Measurements from ENCODE around the gene FARP1. TPM values are rescaled to one million over a fixed set of nuclear protein-coding genes. Genes with fewer than 3 reads are reported as not detected.

FARP1 gene
- total and polyA plus RNA-seq, 2 of the 13 experiments (the other 11 are each of a cell fraction or from before 2014, with no cell fraction given), result 70.6 to 126 TPM

DNA sequence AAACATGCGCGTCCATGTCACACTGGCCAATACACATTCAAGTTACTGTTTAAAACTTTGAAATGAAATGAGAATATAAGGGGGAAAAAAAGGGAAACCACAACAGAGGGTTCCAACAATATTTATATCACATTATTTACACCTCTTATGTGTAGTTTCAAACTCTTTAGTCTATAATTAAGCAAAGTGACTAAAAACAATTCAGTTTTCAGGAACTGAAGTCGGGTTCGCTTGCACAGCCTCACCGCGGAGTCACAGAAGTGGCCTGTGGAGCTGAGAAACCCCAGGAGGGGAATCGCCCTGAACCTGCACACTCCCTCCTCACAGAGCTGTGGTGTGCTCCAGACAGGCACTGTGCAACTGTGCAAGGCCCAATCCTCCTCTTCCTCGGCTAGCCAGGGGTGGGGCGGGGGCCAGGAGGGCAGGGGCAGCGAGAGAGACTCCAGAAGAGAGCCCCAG is 358.1 kb downstream of the FARP1 start (continued):
- no peak for TF ChIP-seq CAMTA2 (CRISPR knock-in tag; IDR thresholded peaks at IDR 0.05; ENCODE audit: borderline replicate concordance)
- TF ChIP-seq CCDC6 (CRISPR knock-in tag; IDR thresholded peaks at IDR 0.05), result no peak
- TF ChIP-seq POLR2AphosphoS5 (IDR thresholded peaks at IDR 0.05; ENCODE audit: low read depth, low read length), result no peak
- TF ChIP-seq, protein P1, sequence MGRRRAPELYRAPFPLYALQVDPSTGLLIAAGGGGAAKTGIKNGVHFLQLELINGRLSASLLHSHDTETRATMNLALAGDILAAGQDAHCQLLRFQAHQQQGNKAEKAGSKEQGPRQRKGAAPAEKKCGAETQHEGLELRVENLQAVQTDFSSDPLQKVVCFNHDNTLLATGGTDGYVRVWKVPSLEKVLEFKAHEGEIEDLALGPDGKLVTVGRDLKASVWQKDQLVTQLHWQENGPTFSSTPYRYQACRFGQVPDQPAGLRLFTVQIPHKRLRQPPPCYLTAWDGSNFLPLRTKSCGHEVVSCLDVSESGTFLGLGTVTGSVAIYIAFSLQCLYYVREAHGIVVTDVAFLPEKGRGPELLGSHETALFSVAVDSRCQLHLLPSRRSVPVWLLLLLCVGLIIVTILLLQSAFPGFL (CRISPR knock-in tag; IDR thresholded peaks at IDR 0.05), result no peak
- TF ChIP-seq NAIF1 (CRISPR knock-in tag; IDR thresholded peaks at IDR 0.05; ENCODE audit: borderline replicate concordance), result no peak
- TF ChIP-seq ZNF333 (CRISPR knock-in tag; IDR thresholded peaks at IDR 0.05; ENCODE audit: borderline replicate concordance), result no peak

DNA sequence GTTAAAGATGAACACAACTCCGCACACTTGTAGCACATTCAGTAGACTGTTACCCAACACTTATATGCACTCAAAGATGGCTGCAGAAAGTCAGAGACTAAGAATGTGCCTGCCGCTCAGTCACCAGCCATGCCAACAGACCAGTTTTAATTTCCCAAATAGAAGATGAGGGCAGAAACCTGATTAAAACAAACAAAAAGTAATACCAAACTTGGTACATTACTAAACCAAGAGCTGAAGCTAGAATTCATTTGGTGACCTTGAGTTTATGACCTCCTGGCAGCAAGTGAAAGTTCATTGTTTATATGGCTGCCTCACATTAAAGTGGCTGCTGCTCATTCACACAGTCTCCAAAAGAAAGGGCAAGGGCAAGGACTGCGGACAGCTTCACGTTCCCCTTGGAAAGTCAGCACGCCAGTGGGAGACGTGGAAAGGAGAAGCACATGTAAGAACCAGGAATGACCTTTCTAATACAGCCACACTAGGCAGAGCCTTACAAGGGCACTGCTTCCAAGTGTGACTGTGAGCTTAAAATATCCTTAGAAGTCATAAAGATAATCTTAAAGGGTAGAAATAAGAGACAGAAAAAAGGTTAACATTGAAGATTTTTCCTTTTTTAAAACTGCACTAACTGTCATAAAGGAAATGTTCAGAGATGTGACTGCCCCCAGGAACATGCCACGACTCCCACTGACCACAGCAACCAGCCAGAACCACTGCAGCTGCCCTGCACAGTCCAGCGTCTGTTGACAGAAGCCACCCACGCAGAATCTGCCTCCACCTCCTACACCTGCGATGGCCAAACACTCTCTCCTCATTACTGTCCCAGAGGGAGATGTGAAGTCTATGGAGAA is 360.5 kb downstream of the FARP1 start:
- ChIA-PET POLR2A (interaction anchor here (0.7 to 2.0 kb wide), 3 partner anchors 7 to 74 kb away, joined by 3 to 5 read pairs (median 4); no protein-coding TSS in a partner anchor), CTCF (ENCODE audit: low intra/inter-chr PET ratio, low total read pairs) (no interaction called here)
- in situ Hi-C loops (cut with HindIII; ENCODE audit: extremely low pct_ligation_motif_present, low pct_unique_long_range_greater_than_20kb), result no loop called here
- H3K9ac ChIP-seq (ENCODE audit: insufficient read depth, low read depth, low read length), result no peak overlapping the region
- ATAC-seq, result 0 out of 3 replicates have a peak, but pooled peaks have one; percentile 7
- intact Hi-C loops (cut with micrococcal nuclease; ENCODE audit: unreplicated experiment), result no loop called here
- peaks cover 90% of the 10 kb centered on the region for H3K4me1 ChIP-seq (ENCODE audit: insufficient read depth, low read length)
- peaks cover 82% of the 10 kb centered on the region for H3K79me2 ChIP-seq (ENCODE audit: insufficient read depth, low read length)
- H2AFZ ChIP-seq (ENCODE audit: low read length), result no peak overlapping the region
- no peaks in the 10 kb centered on the region for H3K27me3 ChIP-seq (ENCODE audit: control insufficient read depth in 1 of 2, insufficient read depth in 2 of 2, low read length in 2 of 2)
- FAIRE-seq, result peak; percentile 49
- H3K27ac ChIP-seq (ENCODE audit: extremely low read length, insufficient read depth, low read length), result peak overlapping the region; percentile 45
- peaks cover 16% of the 10 kb centered on the region for H4K20me1 ChIP-seq (ENCODE audit: insufficient read depth, low read length)
- DNase-seq (ENCODE audit: low spot score), result no peak
- WGBS (ENCODE audit: low lambda C conversion rate), result 67% methylated on average over 10 of the region's 10 CpGs
- BruUV-seq (replicated peaks), result no TSS peak
- no peak overlapping the region for H3K4me3 ChIP-seq (replicated peaks in 1 of 3; ENCODE audit: insufficient read depth in 1 of 3, low read depth in 2 of 3, low read length in 3 of 3)
- no peaks in the 10 kb centered on the region for H3K9me3 ChIP-seq (ENCODE audit: low read length)
- peak overlapping the region; percentile 10; the same call in 1 of the 2 replicates for H3K4me2 ChIP-seq (ENCODE audit: low read depth, low read length)
- peaks cover 3 to 25% of the 10 kb centered on the region in 2 experiments for H3K36me3 ChIP-seq (replicated peaks in 1 of 2; ENCODE audit: control insufficient read depth in 1 of 2, insufficient read depth in 2 of 2, low read length in 2 of 2)
- TF ChIP-seq GTF3A (CRISPR knock-in tag; conservative IDR thresholded peaks at IDR 0.05) (no peak), GATAD2A (CRISPR knock-in tag; IDR thresholded peaks at IDR 0.05) (peak; percentile 48; the same call in 1 of the 2 replicates), NR1H2 (CRISPR knock-in tag; IDR thresholded peaks at IDR 0.05; ENCODE audit: borderline replicate concordance, low read depth) (no peak), PPARG (CRISPR knock-in tag; conservative IDR thresholded peaks at IDR 0.05) (0 out of 2 replicates have a peak, but pooled peaks have one; percentile 15), ZNF616 (CRISPR knock-in tag; IDR thresholded peaks at IDR 0.05; ENCODE audit: low read depth) (no peak), ZSCAN9 (CRISPR knock-in tag; IDR thresholded peaks at IDR 0.05; ENCODE audit: borderline replicate concordance) (no peak), SALL1 (CRISPR knock-in tag; IDR thresholded peaks at IDR 0.05) (peak; percentile 58), NR2F6 (IDR thresholded peaks at IDR 0.05) (no peak), NR2F6 (CRISPR knock-in tag; IDR thresholded peaks at IDR 0.05) (0 out of 2 replicates have a peak, but pooled peaks have one; percentile 19), RARA (CRISPR knock-in tag; IDR thresholded peaks at IDR 0.05) (0 out of 2 replicates have a peak, but pooled peaks have one; percentile 27), ARID2 (CRISPR knock-in tag; IDR thresholded peaks at IDR 0.05; ENCODE audit: borderline replicate concordance) (no peak), ESRRA (CRISPR knock-in tag; IDR thresholded peaks at IDR 0.05; ENCODE audit: low read depth) (peak; percentile 64; the same call in 1 of the 2 replicates)
- TF ChIP-seq, protein P2, sequence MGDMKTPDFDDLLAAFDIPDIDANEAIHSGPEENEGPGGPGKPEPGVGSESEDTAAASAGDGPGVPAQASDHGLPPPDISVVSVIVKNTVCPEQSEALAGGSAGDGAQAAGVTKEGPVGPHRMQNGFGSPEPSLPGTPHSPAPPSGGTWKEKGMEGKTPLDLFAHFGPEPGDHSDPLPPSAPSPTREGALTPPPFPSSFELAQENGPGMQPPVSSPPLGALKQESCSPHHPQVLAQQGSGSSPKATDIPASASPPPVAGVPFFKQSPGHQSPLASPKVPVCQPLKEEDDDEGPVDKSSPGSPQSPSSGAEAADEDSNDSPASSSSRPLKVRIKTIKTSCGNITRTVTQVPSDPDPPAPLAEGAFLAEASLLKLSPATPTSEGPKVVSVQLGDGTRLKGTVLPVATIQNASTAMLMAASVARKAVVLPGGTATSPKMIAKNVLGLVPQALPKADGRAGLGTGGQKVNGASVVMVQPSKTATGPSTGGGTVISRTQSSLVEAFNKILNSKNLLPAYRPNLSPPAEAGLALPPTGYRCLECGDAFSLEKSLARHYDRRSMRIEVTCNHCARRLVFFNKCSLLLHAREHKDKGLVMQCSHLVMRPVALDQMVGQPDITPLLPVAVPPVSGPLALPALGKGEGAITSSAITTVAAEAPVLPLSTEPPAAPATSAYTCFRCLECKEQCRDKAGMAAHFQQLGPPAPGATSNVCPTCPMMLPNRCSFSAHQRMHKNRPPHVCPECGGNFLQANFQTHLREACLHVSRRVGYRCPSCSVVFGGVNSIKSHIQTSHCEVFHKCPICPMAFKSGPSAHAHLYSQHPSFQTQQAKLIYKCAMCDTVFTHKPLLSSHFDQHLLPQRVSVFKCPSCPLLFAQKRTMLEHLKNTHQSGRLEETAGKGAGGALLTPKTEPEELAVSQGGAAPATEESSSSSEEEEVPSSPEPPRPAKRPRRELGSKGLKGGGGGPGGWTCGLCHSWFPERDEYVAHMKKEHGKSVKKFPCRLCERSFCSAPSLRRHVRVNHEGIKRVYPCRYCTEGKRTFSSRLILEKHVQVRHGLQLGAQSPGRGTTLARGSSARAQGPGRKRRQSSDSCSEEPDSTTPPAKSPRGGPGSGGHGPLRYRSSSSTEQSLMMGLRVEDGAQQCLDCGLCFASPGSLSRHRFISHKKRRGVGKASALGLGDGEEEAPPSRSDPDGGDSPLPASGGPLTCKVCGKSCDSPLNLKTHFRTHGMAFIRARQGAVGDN (CRISPR knock-in tag; IDR thresholded peaks at IDR 0.05), result peak; percentile 37; the same call in 1 of the 2 replicates

All from HepG2 (cell line).